Islet of Langerhans (tissue), 1 donor: ENCODE results near the gene NHLRC1.

ENCODE experiments used
- FAIRE-seq: peaks from one replicate; lab custom pipeline; 2011; peaks lifted over from hg19 to GRCh38; lab: Jason Lieb, UNC

NHLRC1 gene

GRCh38 chr6:18138906-18139305 is 16.4 kb upstream of the NHLRC1 start:
- no peak for FAIRE-seq

- FAIRE-seq: no peak
Measured at GRCh38 chr6:18136260-18136659, 13.8 kb upstream of the NHLRC1 start.

- FAIRE-seq: no peak
Measured at GRCh38 chr6:18135171-18135570, 12.7 kb upstream of the NHLRC1 start.

GRCh38 chr6:18132346-18132745 is 9.9 kb upstream of the NHLRC1 start:
- no peak for FAIRE-seq

GRCh38 chr6:18126121-18126520 is 3.6 kb upstream of the NHLRC1 start:
- no peak for FAIRE-seq

- FAIRE-seq: no peak
Measured at GRCh38 chr6:18121580-18122127, 823 bp downstream of the NHLRC1 start.

DNA sequence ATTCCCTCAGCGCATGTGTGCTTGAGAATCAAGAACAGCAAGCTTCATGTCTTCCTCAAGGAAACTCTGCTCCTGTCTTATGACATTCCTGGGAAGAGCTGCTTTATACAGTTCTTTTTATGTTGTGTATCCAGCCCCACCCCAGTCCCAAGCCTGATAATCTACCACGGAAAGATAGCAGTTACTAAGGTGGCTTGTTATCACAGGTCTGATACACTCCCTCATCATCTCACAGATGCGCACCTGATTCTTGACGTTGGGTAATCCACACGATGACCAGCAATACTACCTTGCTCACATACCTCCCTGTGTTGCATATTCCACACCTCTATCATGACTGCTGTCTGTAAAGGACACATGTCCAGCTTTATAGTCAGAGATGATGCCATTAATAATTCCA is 3.2 kb downstream of the NHLRC1 start:
- FAIRE-seq: no peak

DNA sequence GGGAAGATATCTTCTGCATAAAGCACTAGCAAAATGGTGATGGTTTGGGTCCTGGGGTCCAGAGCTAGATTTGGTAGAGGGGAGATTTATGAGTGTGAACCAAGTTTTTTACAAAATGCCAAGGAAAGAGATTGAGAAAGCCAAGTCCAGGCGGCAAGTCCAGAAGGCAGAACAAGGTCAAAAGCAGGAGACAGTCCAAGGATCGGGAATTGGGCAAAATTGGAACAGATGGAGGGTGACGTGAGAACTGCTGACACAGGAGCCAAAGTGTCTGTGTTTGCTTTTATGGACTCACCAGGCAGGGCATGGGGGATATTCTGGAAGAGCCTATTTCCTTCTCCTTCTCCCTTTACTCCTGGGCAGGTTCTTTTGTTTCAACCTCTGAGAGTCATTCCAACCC is 4.1 kb downstream of the NHLRC1 start:
- no peak for FAIRE-seq

- FAIRE-seq: no peak
Measured at GRCh38 chr6:18117136-18117535, 5.3 kb downstream of the NHLRC1 start.

DNA sequence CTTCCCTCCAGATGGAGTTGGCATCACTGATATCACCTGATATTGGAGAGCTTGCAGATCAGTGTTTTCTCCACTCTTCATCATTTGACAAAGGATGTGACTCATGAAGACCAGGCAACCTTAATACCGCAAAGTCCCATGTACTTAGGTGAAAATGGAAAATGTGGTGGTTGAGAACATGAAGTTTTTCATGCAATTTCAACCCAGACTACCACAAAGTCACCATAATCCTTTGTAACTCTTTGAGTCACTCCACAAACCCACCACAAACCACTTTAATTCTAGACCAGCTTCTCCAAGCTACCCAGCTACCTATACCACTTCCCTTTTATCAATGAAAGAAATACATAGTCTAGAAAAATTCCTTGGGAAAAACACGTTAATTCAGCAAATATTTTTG is 7.1 kb downstream of the NHLRC1 start:
- FAIRE-seq: no peak

DNA sequence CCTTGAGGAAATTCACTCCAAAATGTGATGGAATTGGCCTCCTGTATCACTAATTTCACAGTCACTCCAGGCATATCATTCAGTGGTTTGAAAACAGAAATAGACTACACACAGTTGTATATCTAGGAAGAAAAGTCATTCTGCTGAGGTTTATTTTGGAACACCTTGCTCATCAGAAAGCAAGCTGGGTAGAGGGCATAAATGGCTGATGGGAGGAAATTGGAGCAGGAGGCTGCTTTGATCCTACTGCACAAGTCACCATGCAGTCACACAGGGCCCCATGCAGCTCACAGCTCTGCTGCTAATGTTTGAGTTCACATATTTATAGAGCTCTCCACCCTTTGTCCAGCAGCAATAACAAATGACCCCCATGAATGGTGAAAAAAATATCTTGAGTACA is 12.3 kb downstream of the NHLRC1 start:
- FAIRE-seq: no peak

DNA sequence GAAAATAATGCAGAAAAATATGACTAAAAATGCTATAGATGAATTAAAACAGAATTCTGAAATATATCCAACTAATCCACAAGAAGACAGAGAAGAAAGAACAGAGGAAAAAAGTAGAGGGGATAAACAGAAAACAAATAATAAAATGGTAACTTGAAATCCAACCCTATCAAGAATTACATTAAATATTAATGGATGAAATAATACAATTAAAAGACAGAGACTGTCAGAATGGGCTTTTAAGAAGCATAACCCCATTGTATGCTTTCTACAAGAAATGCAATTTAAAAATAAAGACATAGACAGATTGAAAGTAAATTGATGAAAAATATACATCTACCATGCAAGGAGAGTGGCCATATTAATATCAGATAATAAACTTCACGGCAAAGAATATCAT is 15.4 kb downstream of the NHLRC1 start:
- no peak for FAIRE-seq

DNA sequence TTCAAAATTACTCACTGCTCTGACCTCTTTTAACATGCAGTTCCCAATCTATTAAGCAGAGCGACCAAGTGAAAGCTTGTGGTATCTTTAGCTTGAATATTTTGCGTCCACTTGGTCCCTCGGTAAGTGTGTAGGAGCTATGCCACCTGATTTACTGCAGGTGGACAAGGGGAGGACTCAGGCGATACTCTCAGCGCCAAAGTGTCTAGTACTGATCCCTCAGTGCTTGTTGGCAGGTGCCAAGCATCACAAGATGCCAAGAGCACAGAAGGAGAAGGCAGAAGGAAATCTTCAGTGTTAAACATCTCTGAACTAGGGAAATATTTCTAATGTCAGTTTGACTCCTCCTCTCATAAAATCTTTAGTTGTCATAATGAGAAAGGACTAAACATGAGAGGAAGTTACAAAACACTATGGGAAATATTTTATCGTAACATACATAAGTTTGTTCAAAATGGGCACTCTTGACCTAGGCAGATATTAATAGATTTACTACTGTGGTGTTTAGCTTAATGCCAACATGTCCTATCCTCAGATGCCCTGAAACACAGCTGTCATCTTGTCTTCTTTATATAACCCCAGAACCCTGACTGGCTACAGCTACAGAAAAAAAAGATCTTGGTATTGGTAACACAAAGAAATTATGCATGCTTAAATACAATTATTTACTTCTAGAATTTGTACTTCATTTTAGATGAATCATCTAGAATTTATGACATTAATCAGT is 19.5 kb downstream of the NHLRC1 start:
- no peak for FAIRE-seq

DNA sequence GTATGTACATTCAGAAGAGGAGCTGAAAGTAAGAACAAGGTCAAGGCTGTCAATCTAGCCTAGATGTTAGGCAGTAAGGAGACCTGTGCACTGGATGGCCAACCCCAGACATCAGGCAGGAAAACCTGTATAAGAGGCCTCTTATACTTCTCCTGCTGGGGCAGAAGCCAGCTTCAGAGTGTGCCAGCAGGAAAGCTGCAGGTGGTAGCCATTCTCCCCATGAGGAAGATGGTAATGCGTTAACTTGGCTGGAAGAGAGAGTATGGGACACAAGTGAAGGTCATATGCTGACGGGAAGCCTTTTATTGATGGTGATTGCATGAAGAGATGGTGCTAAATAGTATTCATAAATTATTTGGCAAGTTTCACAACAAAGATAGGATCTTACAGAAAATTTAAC is 20.6 kb downstream of the NHLRC1 start:
- no peak for FAIRE-seq

- no peak for FAIRE-seq
Measured at GRCh38 chr6:18101271-18101670, 21.2 kb downstream of the NHLRC1 start.

- no peak for FAIRE-seq
Measured at GRCh38 chr6:18100296-18100695, 22.2 kb downstream of the NHLRC1 start.

GRCh38 chr6:18099511-18099910 is 23.0 kb downstream of the NHLRC1 start:
- FAIRE-seq: no peak

- no peak for FAIRE-seq
Measured at GRCh38 chr6:18096423-18096822, 26.1 kb downstream of the NHLRC1 start.

- FAIRE-seq: no peak
Measured at GRCh38 chr6:18091382-18091781, 31.1 kb downstream of the NHLRC1 start.

DNA sequence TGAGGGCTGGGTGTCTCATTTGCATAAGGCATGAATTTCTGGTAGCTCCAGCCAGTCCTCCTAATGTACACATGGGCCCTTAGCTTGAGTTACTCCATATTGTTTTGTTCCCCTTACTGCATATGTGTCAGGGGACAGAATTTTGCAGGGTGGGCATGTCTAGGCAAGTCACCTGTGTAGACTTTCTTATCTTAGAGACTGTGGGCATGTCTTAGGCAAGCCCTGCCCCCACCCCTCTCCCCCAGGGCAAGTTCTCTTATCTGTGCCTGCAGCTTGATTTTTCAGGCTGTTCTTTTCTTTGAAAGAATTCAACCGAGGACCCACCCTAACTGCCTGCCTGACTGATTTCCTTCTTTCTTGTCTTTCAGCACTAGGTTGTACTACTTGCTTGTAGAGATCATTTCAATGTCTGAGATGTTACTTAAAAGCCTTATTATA is 32.1 kb downstream of the NHLRC1 start:
- FAIRE-seq: no peak

DNA sequence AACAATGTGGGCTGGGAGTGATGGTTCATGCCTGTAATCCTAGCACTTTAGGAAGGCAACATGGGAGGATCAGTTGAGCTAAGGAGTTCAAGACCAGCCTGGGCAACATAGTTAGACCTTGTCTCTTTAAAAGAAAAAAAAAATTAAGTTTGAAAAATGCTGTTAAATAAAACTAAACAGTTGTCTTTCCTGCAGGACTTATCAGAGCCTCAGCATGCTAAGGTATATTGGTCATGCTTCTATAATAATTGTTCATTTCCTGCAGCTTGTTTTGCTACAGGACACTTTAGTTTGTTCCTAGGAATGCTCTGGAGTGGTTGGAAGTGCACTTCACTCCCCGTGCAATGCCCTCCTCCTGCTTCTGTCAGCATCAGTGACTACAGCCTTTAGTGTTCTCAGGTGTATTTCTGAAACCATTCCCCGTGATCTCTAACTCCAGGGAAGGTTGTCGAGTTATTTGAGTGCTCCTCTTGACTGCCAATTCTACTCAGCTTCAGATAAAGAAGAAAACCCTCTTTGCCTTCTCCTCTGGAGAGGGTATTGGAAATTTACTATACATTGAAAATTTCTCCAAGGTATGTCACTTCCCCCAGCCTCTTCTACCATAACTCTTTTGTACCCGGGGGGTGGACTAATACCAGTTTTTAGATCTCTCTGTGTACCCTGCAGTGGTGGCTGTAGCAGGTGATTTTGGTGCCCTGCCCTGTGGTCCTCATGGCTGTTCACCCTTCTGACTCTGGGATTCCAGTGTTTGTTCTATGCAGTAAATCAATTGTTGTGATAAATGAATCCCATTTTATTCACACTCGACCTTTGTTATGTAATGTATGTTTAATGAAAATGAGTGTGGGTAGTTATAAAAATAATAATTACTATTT is 33.8 kb downstream of the NHLRC1 start:
- no peak for FAIRE-seq

- FAIRE-seq: no peak
Measured at GRCh38 chr6:18087396-18088165, 34.9 kb downstream of the NHLRC1 start.
